K562 (cell line): ENCODE measurements around the gene SCN4A. TPM values are rescaled to one million over a fixed set of nuclear protein-coding genes. Genes with fewer than 3 reads are reported as not detected.

ENCODE experiments used
- ATAC-seq: fragments of 200-7000 bp; cut with Tn5 transposase; 3 replicates; pipeline ENCODE4 v1.9.1; 2020; ENCODE audit warnings: moderate library complexity
- BruUV-seq: library from RNA; stranded (reverse); fragments of 400-500 nt; replicated peaks from 2 replicates; lab custom pipeline; 2021; lab: Mats Ljungman, UMichigan
- CTCF ChIA-PET: fragments of 300-600 bp; formaldehyde crosslinking; extraction: SDS; loops from one replicate; lab custom pipeline; 2021; ENCODE audit warnings: low intra/inter-chr PET ratio; lab: Yijun Ruan, JAX
- POLR2A ChIA-PET: fragments of 300-600, 350-650 bp; sonication (Branson Sonifier 250); formaldehyde crosslinking; extraction: SDS; loops from one replicate; lab custom pipeline; 2021; ENCODE audit warnings: antibody characterized with exemption, inconsistent platforms; lab: Yijun Ruan, JAX
- DNase-seq, 4 experiments: peaks; one replicate each; pipeline versions ENCODE4 v3.0.0 to v3.0.0-alpha.2; 2011 to 2018; ENCODE audit warnings: low spot score in 3 of 4, mixed read lengths in 3 of 4; ENCODE audit errors: extremely low read depth in 1 of 4
- FAIRE-seq: peaks from 2 replicates; lab custom pipeline; 2011; peaks lifted over from hg19 to GRCh38; lab: Jason Lieb, UNC
- H2AFZ ChIP-seq: 2 replicates; pipeline ENCODE4 v1.6.0; 2011; ENCODE audit warnings: low read depth, low read length, control low read depth, inconsistent platforms
- H3K27ac ChIP-seq: fragments of 200-600 bp; 3 replicates; pipeline ENCODE4 v1.8.0; 2011; ENCODE audit warnings: low read depth, mild to moderate bottlenecking, control low read depth, inconsistent platforms, low read length, moderate library complexity, mixed read lengths; ENCODE audit errors: extremely low read depth
- H3K27me3 ChIP-seq, 2 experiments: fragments of 300-600 bp in 1 of 2; 2 replicates in 1 of 2; 3 replicates in 1 of 2; pipeline versions ENCODE4 v1.6.0 to v1.8.0; 2011; ENCODE audit warnings: inconsistent platforms in 2 of 2, low read length in 2 of 2, mild to moderate bottlenecking in 1 of 2, mixed read lengths in 1 of 2, moderate library complexity in 1 of 2; ENCODE audit not compliant: control insufficient read depth in 2 of 2, insufficient read depth in 2 of 2
- H3K36me3 ChIP-seq: fragments of 300-600 bp; 3 replicates; pipeline ENCODE4 v1.8.0; 2011; ENCODE audit warnings: mild to moderate bottlenecking, low read length, inconsistent platforms; ENCODE audit not compliant: control insufficient read depth, insufficient read depth
- H3K4me1 ChIP-seq, 2 experiments: fragments of 200-600 bp in 1 of 2; replicated peaks in 1 of 2; 2 replicates in 1 of 2; 3 replicates in 1 of 2; pipeline versions ENCODE4 v1.5.1 to v1.8.0; 2011; ENCODE audit warnings: inconsistent platforms in 2 of 2, low read length in 2 of 2, mild to moderate bottlenecking in 1 of 2, mixed read lengths in 1 of 2, moderate library complexity in 1 of 2; ENCODE audit not compliant: control insufficient read depth in 2 of 2, insufficient read depth in 2 of 2
- H3K4me2 ChIP-seq: 2 replicates; pipeline ENCODE4 v1.6.1; 2011; ENCODE audit warnings: low read length, control low read depth, inconsistent platforms, mixed read lengths; ENCODE audit not compliant: insufficient read depth
- H3K4me3 ChIP-seq: fragments of 200-600 bp; sonication (generic), shearing (Covaris generic); 2 replicates; pipeline ENCODE4 v1.5.1; 2016; ENCODE audit warnings: control low read depth, inconsistent platforms
- H3K79me2 ChIP-seq: fragments of 200-600 bp; 3 replicates; pipeline ENCODE4 v1.8.0; 2011; ENCODE audit warnings: low read length, inconsistent platforms; ENCODE audit not compliant: control insufficient read depth, insufficient read depth
- H3K9ac ChIP-seq, 2 experiments: 2 replicates each; pipeline versions ENCODE4 v1.6.0 to v1.6.1; 2011; ENCODE audit warnings: low read depth in 2 of 2, low read length in 2 of 2, control low read depth in 1 of 2, inconsistent platforms in 1 of 2, mild to moderate bottlenecking in 1 of 2, mixed read lengths in 1 of 2; ENCODE audit not compliant: insufficient read depth in 1 of 2
- H3K9me1 ChIP-seq: one replicate; pipeline ENCODE4 v1.6.0; 2011; ENCODE audit warnings: inconsistent platforms, mild to moderate bottlenecking, low read length, moderate library complexity; ENCODE audit not compliant: control insufficient read depth, insufficient read depth
- H3K9me3 ChIP-seq: replicated peaks from 2 replicates; pipeline ENCODE4 v1.5.1; 2011; ENCODE audit warnings: low read depth, low read length, inconsistent platforms; ENCODE audit not compliant: control insufficient read depth, insufficient read depth
- H4K20me1 ChIP-seq: replicated peaks from 2 replicates; pipeline ENCODE4 v1.6.1; 2011; ENCODE audit warnings: low read length, inconsistent platforms, mixed read lengths; ENCODE audit not compliant: control insufficient read depth, insufficient read depth
- ARNT ChIP-seq, 2 experiments: fragments of 450-650 bp; IDR thresholded peaks; 2 replicates each; pipeline ENCODE4 v1.6.1; 2016; ENCODE audit warnings: mild to moderate bottlenecking in 1 of 2
- E2F3 ChIP-seq: fragments of 250-450 bp; sonication (Bioruptor Pico); IDR thresholded peaks from 2 replicates; pipeline ENCODE4 v1.4.0; 2020; ENCODE audit warnings: mild to moderate bottlenecking
- NR2C2 ChIP-seq, 2 experiments: fragments of 200-800 bp in 1 of 2; sonication (Bioruptor generic) in 1 of 2; sonication (generic) in 1 of 2; formaldehyde crosslinking in 1 of 2; IDR thresholded peaks; 2 replicates each; pipeline versions ENCODE4 v1.6.1 to v1.8.0; 2016 to 2022; ENCODE audit warnings: mild to moderate bottlenecking in 1 of 2, missing compliant biosample characterization in 1 of 2, missing genetic modification characterization in 1 of 2, missing genetic modification reagents in 1 of 2
- WGBS: fragments of 100-300 bp; shearing (Covaris generic); methylation state at CpG from one replicate; pipeline ENCODE4 v1.1.6; 2016; ENCODE audit warnings: low coverage, mixed read lengths; ENCODE audit not compliant: insufficient coverage; ENCODE audit errors: missing lambda C conversion rate; 5-methylcytosine and 5-hydroxymethylcytosine counted together
- in situ Hi-C: fragments of 300-500 bp; cut with MboI; formaldehyde crosslinking; loops from 4 replicates; pipeline ENCODE4 v1.15.0; 2018; ENCODE audit warnings: inconsistent platforms, mixed read lengths
- intact Hi-C: fragments of 100-400 bp; cut with micrococcal nuclease; formaldehyde crosslinking; loops from 2 replicates; pipeline ENCODE4 v1.14.2; 2022
- polyA plus RNA-seq, 8 experiments: library from polyadenylated mRNA; depleted of rRNA in 4 of 8; stranded (reverse) in 5 of 8; unstranded in 3 of 8; fragments of >200 nt; fragmentation: Nextera tagmentation in 2 of 8; fragmentation: Illumina TruSeq in 1 of 8; extraction: Ambion mirVana in 2 of 8; extraction: Trizol in 1 of 8; gene quantifications; 2 replicates each; pipeline versions ENCODE4 v1.2.1 to v1.2.3, GENCODE V29; 2011 to 2014; ENCODE audit warnings: inconsistent platforms in 1 of 8, missing spikeins in 1 of 8
- total RNA-seq, 7 experiments: library from RNA; depleted of rRNA in 6 of 7; stranded (reverse); fragments of >200 nt in 6 of 7; fragmentation: Illumina TruSeq in 2 of 7; extraction: Trizol in 2 of 7; gene quantifications; 2 replicates each; pipeline versions ENCODE4 v1.2.1 to v1.2.3, GENCODE V29; 2011 to 2021; ENCODE audit warnings: low replicate concordance in 1 of 7
- TF ChIP-seq, protein P1 (sequence below), 2 experiments: IDR thresholded peaks; 2 replicates each; pipeline ENCODE4 v1.6.1; 2011; ENCODE audit warnings: borderline replicate concordance in 1 of 2, control low read depth in 1 of 2, low read depth in 1 of 2, low read length in 1 of 2, mild to moderate bottlenecking in 1 of 2, mixed read lengths in 1 of 2, moderate library complexity in 1 of 2; ENCODE audit not compliant: insufficient read depth in 1 of 2, insufficient read length in 1 of 2, poor library complexity in 1 of 2, severe bottlenecking in 1 of 2; ENCODE audit errors: extremely low read depth in 1 of 2

SCN4A gene
- total and polyA plus RNA-seq, 9 of the 15 experiments (the other 6 are each of a cell fraction or from before 2014, with no cell fraction given), result 0.29 to 2.6 (median 1.4) TPM

- H3K9me3 ChIP-seq, result no peaks in the 10 kb centered on the region
- peaks cover under 1 to 5% of the 10 kb centered on the region in 2 experiments; a peak in 2 of 5 replicates for H3K27me3 ChIP-seq
- no peaks in the 10 kb centered on the region for H3K9me1 ChIP-seq
- H4K20me1 ChIP-seq, result no peaks in the 10 kb centered on the region
- FAIRE-seq (no peak), ATAC-seq (no peak), DNase-seq (no peak)
- CTCF ChIA-PET, result no interaction called here
- H3K27ac ChIP-seq, result no peak overlapping the region
- peaks cover 5 to 43% of the 10 kb centered on the region in 2 experiments for H3K4me1 ChIP-seq
- peak overlapping the region in 1 of 2 experiments; percentile 92; a peak in 1 of 4 replicates for H3K9ac ChIP-seq
- peak overlapping the region; percentile 89 for H3K4me2 ChIP-seq
- no TSS peak for BruUV-seq
- POLR2A ChIA-PET, result interaction anchor here (0.6 to 1.2 kb wide), 5 partner anchors 9 to 303 kb away, joined by 3 read pairs; no protein-coding TSS in a partner anchor
- WGBS, result 33% methylated on average over 17 of the region's 19 CpGs
- peak overlapping the region; percentile 99 for H2AFZ ChIP-seq
- intact Hi-C loops (no loop called here), in situ Hi-C loops (no loop called here)
- H3K79me2 ChIP-seq, result no peaks in the 10 kb centered on the region
- peaks cover under 1% of the 10 kb centered on the region; the same call in 1 of the 3 replicates for H3K36me3 ChIP-seq
- TF ChIP-seq, protein P1, sequence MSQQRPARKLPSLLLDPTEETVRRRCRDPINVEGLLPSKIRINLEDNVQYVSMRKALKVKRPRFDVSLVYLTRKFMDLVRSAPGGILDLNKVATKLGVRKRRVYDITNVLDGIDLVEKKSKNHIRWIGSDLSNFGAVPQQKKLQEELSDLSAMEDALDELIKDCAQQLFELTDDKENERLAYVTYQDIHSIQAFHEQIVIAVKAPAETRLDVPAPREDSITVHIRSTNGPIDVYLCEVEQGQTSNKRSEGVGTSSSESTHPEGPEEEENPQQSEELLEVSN (IDR thresholded peaks at IDR 0.05; ENCODE audit: borderline replicate concordance in 1 of 2, extremely low read depth in 1 of 2, insufficient read depth in 1 of 2, insufficient read length in 1 of 2, low read depth in 1 of 2, low read length in 1 of 2, poor library complexity in 1 of 2, severe bottlenecking in 1 of 2), result peak in 1 of 2 experiments; percentile 34
- TF ChIP-seq E2F3 (CRISPR knock-in tag), result no peak
- no peak for TF ChIP-seq NR2C2 (CRISPR knock-in tag; IDR thresholded peaks at IDR 0.05)
- no peak for TF ChIP-seq NR2C2 (tag; IDR thresholded peaks at IDR 0.05)
- no peak for TF ChIP-seq ARNT (IDR thresholded peaks at IDR 0.05)
- H3K4me3 ChIP-seq, result peak overlapping the region; percentile 52
These were observed 24.8 kb upstream of the SCN4A start for GRCh38 chr17:63997341-63998048.
